ENCODE data around the gene CDKN2A. TPM values are rescaled to one million over a fixed set of nuclear protein-coding genes. Genes with fewer than 3 reads are reported as not detected.

CDKN2A gene
- 8.5 and 9.3 TPM in 2 replicates for total RNA-seq
- 10.7 and 14.1 TPM in 2 replicates for polyA plus RNA-seq
- polyA plus RNA-seq (2011; cell fraction: cytosol; rRNA removed): 5.8 and 8.1 TPM in 2 replicates
- polyA plus RNA-seq (2011; cell fraction: nucleus; rRNA removed): 5.2 and 5.3 TPM in 2 replicates
- 13.2 and 23.8 TPM in 2 replicates for polyA plus RNA-seq (2012)
- 2.5 and 2.9 TPM in 2 replicates for polyA minus RNA-seq
- polyA minus RNA-seq (2011; cell fraction: cytosol; rRNA and poly(A)+ RNA removed): 182 TPM
- 3.3 and 3.8 TPM in 2 replicates for polyA minus RNA-seq (2011; cell fraction: nucleus; rRNA and poly(A)+ RNA removed)
- Bru-seq, nascent RNA: percentile 49 among the genes with signal in this experiment
- BruChase-seq, experiment 1, labeled RNA remaining after a 6-hour chase: percentile 38 among the genes with signal in this experiment
- BruChase-seq, experiment 2, labeled RNA remaining after a 2-hour chase: percentile 44 among the genes with signal in this experiment
- long read RNA-seq, transcript CDKN2A-214 (3 exons, 1,283 nt): major isoform, 27 of 33 reads
- long read RNA-seq, partial matches to known transcripts: 0 of 33 reads
- long read RNA-seq, other reads (novel, unspliced or antisense): 4 of 33 reads

- ChIA-PET CTCF (interaction anchor here (0.6 to 4.7 kb wide), 18 partner anchors 9 to 458 kb away, joined by 3 to 68 read pairs (median 4); partner anchors contain the start of gene CDKN2B), POLR2A (interaction anchor here (1.0 to 1.5 kb wide), 2 partner anchors 15 to 182 kb away, joined by 3 to 8 read pairs; partner anchors contain the start of gene CDKN2B)
- FAIRE-seq: no peak
- no peaks in the 10 kb centered on the region for H4K20me1 ChIP-seq (replicated peaks; ENCODE audit: control insufficient read depth, extremely low read depth, insufficient read depth, low read length)
- peak within 1 kb of the TSS; percentile 64 to 97 (median 94) for H3K4me3 ChIP-seq (replicated peaks in 1 of 3; ENCODE audit: insufficient read depth in 1 of 3, low read depth in 1 of 3, low read length in 3 of 3)
- no peaks in the 10 kb centered on the region for H3K9me1 ChIP-seq (replicated peaks; ENCODE audit: control insufficient read depth, extremely low read depth, insufficient read depth, low read length)
- peak; percentile 26 for DNase-seq (ENCODE audit: low read depth, low spot score)
- no peaks in the 10 kb centered on the region for H3K79me2 ChIP-seq (ENCODE audit: control insufficient read depth, insufficient read depth, low read length)
- peaks cover 16% of the 10 kb centered on the region for H3K4me1 ChIP-seq (ENCODE audit: control insufficient read depth, extremely low read depth, insufficient read depth, low read length)
- H3K4me2 ChIP-seq (ENCODE audit: insufficient read depth, low read length): peak within 1 kb of the TSS; percentile 80
- H3K9ac ChIP-seq (replicated peaks; ENCODE audit: extremely low read depth, insufficient read depth, low read length): peak within 1 kb of the TSS; percentile 85
- TF ChIP-seq POLR2A (IDR thresholded peaks at IDR 0.05; ENCODE audit: low read depth, low read length): no peak
- no peak for TF ChIP-seq GATA2 (IDR thresholded peaks at IDR 0.05; ENCODE audit: insufficient read depth, insufficient read length, low read depth, low read length)
- no peak for TF ChIP-seq FOS (IDR thresholded peaks at IDR 0.05; ENCODE audit: borderline replicate concordance, insufficient read depth, low read length)
- TF ChIP-seq CTCF (IDR thresholded peaks at IDR 0.05; ENCODE audit: extremely low read depth in 1 of 2, insufficient read depth in 1 of 2, low read depth in 1 of 2, low read length in 2 of 2): peak in 1 of 2 donors; percentile 20
- H3K27me3 ChIP-seq (ENCODE audit: control insufficient read depth in 2 of 2, insufficient read depth in 2 of 2, low read length in 2 of 2): peaks cover 4 to 13% of the 10 kb centered on the region in 2 experiments
- peak within 1 kb of the TSS; percentile 97 for H2AFZ ChIP-seq (ENCODE audit: low read depth, low read length)
- no peaks in the 10 kb centered on the region for H3K9me3 ChIP-seq (replicated peaks; ENCODE audit: control insufficient read depth, insufficient read depth, low read length)
- no peaks in the 10 kb centered on the region for H3K36me3 ChIP-seq (ENCODE audit: control insufficient read depth in 2 of 2, extremely low read depth in 1 of 2, insufficient read depth in 2 of 2, low read length in 2 of 2)
- H3K27ac ChIP-seq (ENCODE audit: insufficient read depth, low read depth, low read length): peak within 1 kb of the TSS; percentile 75
- intact Hi-C loops (cut with micrococcal nuclease) (no loop called here), dilution Hi-C loops (cut with MboI; ENCODE audit: extremely low pct_ligation_motif_present, low sequenced_read_pairs) (no loop called here)
- no TSS peak for BruUV-seq (replicated peaks)
Observed at GRCh38 chr9:21993893-21994555, at the start of gene CDKN2A. Gene CDKN2A, minus strand, starts transcription at chr9:21994392.

All from endothelial cell of umbilical vein (primary cell).